Activated CD8-positive, alpha-beta memory T cell treated with anti-CD3 and anti-CD28 coated beads for 48 hours (primary cell): ENCODE data around the gene ULK4.

Experiments used
- DNase-seq, 3 experiments: peaks; one replicate each; pipeline ENCODE4 v3.0.0-alpha.2; 2020; ENCODE audit warnings: low read depth in 2 of 3, low spot score in 2 of 3

The ULK4 gene

DNA sequence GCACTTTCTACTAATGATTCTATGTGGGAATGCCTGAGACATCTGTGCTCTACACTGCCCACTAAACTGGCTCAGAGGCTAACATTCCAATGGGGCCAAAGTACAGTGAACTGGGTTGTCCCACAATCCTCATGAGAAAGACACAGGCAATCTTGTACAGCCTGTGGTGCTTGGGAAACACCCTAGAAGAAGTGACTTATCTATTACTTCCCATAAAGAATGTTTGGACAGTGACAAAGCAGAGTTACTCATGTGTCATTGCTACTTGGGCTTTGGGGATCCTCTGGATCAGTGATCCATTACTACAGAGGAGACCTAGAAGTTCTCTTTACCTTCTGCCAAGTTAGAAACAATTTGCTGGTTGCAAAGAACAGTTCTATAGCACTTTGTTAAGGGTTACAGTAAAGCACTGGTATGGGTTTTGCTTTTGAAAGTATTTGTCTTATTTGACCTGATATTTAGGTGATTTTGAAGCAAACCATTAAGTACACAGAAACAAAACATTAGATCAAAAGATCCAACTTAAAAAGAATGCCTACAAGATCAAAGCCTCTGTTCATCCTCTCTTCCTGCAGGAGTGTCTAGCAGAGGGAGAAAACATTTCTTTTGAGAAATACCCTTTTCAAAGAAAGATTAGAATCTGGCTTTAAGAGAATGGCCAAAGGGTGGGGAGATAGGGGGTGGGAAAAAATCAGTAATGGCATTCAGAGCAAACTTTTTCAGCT is 686.8 kb downstream of the ULK4 start:
- DNase-seq: no peak

DNA sequence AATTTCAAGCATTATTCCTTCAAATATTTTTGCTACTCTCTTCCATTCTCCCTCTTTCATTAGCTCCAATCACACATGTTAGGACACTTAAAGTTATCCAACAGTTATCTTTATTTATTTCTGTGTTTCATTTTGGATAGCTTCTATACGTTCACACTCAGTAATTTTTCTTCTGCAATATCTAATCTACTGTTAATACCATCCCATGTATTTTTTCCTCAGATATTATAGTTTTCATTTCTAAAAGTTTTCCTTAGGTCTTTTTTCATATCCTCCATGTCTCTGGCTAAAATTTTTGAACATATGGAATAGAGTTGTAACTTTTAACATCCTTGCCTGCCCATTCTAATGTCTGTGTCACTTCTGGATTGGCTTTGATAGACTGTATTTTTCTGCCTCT is 689.2 kb downstream of the ULK4 start:
- DNase-seq: no peak

DNA sequence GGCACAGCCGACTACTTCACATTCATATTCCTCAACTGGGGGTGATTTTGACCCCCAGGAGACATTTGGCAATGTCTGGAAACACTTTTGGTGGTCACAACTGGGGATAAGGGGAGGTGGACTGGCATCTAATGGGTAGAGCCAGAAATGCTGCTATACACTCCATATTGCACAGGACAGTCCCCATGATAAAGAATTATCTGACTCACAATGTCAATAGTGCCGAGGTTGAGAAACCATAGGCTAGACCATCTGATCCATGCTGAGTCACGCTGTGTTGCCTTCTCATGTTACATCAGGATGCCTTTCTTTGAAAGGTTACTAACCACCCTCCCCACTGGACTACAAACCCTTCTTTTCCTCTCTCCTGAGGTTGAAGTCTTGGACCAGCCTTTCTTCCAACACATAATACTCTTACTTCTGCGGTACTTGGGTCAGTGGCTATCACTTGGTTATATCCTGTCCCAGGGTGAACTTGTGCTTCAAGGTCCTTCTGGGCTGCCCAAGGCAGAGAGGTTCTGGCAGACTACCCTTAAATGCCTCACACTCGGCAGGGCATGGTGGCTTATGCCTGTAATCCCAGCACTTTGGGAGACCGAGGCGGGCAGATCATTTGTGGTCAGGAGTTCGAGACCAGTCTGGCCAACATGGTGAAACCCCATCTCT is 693.8 kb downstream of the ULK4 start:
- DNase-seq: no peak

DNA sequence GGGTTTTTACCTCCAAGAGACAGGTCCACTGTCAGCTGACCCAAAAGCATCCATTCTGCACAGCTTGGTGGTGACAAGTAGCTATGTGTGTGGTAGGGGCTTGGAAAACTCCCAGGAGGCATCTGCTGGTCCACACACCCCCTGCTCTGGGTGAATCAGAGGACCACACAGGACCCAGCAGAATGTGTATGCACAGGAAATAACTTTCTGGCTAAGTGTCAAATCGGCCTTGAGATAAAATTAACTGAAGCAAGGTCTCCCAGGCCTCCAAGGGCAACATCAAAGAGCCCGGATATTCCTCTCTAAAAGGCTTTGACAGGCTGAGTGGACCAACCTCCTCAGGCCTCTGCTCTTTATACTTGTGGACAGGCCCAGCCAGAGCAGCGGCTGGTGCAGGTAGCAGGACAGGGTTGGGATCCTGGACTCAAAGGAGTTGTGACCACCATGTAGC is 696.1 kb downstream of the ULK4 start:
- DNase-seq: no peak

DNA sequence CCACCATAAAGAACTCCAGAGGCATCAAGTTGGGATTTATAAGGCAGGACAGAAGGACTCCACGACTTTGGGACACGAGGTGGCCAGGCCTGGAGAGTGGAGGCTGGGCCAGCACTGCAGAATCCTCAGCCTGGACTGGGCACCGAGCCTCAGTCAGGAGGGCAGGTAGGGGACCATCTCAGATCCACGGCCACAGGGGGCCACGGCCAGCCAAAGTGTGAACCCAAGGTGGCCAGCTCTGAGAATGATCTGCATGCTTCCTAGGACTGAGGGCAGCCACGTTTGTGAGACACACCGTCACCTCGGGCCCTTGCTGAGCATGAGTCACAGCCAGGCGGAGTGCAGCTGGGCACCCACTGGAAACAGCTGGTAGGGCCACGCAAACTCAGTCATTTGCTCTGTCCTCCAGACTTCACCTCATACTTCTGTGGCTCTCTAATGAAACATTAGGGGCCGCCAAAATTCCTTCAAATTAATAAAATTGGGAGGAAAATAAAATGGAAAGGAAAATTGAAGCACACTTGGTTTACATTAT is 696.8 kb downstream of the ULK4 start:
- DNase-seq: no peak

DNA sequence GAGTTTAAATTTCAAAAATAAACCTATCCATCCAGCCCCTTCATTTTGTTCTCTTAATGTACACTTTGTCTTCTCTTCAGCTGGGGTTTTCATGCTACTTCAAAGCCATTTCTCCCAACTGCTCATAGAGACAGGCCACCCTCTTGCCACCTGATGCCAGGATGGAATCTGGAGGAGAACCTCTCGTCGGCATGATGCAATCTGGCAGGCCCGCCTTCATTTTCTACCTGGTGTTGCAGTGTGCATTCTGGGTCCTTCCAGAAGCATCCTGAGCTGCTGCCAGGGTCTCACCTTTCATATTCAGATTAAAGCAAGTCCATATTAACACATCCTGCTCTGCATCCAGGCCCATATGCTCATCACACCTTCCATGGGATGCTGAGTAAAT is 701.8 kb downstream of the ULK4 start:
- DNase-seq: no peak

DNA sequence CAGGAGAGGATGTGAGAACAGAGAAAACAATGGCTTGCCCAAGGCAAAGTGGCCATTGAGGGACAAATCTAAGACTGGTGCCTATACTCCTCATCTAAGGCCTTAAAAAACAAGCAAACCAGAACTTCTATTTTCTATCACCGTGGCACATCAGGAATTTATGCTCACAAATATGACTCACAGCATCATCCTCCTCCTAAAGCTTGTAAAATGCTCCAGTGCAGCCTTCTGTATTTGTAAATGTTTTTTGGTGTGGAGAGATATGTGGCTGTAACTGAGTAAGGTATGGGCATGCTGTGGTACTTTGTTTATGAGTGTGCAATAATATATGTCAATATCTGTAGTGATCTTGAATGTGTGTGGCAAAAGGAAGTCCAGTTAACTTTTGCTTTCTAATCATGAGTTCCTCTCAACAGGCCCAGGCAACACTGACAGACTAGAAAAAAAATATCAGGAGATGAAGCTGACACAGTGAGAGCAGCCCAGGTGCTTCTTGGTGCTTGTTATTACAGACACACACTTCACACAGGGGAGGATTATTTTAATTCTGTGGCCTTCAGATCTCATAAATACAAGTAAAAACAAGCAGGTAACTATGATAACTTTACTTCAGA is 702.3 kb downstream of the ULK4 start:
- DNase-seq: no peak

DNA sequence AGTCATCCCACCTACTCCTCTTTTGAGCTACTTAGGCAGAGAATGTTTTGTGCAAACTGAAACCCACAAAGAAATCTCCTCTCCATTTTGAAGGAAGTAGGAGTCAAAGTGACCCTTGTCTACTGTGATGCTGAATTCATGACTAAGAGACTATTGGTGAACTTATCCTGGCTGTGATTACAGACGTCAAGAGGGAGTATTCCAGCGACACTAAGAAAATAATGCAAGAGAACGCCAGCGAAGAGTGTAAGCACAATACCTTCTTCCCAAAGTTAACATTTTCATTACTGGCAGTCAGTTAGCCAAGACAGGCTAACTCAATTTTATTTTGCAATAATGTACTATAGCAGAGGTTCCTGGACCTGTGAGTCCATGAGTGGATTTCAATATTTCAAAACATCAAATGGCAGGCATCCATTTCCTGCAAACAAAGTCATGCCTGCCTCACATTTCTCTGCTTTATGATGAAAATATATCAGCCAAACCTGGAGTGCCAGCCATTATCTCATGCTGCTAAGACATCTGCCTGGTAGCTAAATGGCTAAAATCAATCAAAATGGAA is 703.6 kb downstream of the ULK4 start:
- DNase-seq: no peak

DNA sequence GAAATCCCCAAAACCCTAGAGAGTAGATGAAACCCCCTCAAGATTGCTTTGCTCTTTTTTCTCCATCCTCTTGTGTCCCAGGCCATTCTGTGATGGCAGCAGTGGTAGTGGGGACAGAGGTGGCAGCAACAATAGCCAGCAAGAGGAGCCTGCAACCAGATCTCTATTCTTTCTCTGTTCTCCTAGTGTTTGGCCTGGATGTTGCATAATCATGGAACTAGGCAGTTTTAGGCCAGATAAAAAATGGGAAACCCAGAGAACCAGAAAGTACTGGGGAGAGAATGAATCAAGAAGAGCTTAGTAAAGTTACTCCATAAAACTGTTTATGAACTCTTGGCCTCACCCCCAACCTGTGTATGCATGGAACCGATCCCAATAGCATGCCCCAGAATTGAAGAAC is 710.3 kb downstream of the ULK4 start:
- DNase-seq: no peak

DNA sequence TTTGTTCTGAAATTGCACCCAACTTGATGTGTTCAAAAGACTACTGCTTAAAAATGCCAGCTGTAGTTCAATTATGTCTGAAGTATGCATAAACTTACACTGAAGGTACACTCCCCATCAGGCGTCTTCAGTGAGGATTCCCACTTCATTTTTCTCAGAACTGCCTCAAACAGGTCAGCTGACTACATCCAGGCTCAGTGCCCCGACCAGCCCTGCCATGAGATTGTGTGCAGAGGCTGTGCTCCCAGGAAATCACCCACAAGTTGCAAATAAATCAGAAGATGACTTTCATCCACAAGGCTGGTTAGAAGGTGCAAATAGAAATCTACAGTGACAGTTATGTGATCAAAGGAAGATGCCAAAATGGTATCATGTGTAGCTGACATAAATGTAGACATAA is 711.1 kb downstream of the ULK4 start:
- DNase-seq: no peak

DNA sequence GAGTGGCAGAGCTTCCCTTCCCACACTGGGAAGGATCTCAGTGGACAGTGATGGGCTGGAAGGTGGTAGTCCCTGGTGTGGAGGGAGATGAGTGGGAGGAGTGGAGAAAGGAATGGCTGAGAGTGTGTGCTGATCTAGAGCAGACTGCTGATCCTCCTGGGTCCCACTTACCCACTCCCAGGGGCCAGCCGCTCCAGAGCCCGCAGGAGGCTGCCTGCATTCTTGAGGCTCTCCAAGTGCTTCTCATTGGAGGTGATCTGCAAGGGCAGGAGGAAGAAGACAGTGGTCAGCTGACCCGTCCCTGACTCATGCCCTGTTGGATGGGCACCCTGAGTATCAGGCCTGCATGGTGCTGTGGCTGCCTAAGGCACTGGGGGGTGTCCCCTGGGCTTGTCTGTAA is 712.6 kb downstream of the ULK4 start:
- DNase-seq: no peak

DNA sequence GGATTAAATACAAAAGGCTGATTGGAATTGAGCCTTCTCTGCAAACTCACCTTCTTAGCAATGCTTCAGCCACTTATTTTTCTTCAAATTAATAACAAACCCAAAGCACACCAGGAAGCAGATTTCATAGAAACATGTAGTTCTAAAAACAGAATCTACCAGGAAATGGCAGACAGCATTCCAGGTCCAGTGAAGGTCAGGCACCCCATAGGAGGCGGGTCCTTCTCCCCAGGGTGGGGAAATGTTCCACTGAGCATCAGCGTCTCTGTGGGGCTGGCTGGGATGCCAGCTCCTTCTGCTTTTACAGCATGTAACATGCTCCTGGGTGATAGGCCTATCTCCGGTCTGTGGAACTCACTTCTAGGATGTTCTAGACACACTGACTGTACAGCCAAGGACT is 713.4 kb downstream of the ULK4 start:
- no peak for DNase-seq

DNA sequence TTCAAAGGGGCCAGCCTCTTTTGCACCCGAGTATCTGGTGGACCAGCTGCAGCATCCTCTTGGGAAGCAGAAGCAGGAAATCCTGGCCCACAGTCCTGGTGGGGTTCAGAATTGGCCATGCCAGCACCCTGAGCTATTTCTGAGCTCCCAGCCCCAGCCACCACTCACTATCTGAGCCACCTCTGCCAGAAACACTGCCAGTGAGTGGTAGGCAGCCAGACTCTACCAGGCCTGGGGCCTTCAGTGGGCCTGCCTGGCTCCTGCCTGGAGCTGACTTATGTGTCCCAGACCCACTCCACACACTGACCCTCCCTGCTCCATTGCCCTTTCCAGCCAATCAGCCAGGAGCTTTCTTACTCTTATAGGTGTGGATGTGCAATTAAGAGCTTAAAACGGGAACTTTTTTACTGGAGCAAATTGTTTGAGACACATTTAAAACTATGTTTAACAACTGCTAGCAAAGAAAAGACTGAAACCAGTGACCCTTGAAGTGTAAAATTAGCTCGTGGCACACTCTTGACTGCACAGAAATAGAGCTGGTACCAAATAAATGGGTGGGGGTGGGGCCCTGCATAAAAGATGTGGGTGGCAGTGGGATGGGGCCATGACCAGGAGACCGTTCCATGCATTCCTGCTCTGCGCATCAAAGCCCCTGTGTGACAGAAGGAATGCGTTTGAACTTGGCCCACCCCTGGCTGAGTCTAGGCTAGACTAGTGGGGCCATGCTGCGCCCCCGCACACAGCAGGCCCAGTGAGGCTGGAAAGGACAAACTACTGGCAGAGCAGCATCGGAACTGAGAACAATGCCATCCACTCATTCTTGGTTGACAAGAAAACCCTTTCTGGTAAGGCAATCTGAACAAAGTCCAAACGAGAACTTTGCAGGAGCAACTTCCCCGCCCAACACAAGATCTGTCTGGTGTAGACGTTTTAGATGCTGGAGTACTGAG is 714.6 kb downstream of the ULK4 start:
- no peak for DNase-seq

DNA sequence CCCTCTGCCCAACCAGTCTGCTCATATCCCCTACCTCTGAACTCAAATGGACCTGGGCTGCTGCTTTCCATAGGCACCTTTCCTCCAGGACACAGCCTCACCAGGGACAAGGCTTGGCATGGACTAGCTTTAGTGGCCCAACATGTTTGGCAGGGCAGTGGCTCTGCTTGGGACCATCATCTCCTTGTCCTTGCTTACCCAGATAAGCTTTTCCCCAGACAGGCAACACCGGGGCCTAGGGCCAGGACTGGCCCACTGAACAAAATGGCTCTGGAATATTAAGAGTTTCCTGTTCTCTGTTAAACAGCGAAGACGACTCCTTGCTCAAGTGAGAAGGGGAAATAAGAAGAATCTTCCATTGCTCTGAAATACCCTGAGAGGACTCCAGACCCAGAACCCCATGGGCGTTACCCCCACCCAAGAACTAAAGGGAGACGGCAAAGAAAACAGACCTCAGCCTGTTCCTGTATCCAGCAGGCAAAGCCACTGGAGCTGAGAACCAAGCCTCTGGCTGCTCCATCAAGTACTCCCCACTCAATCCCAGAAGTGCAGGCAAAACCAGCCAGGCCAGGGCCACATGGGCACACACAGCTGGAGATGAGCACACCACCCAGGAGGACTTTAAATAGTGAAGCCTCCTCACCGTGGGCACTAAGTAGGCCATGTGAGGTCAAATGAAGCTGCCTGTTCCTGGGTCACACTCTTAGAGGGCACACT is 717.1 kb downstream of the ULK4 start:
- DNase-seq: no peak

DNA sequence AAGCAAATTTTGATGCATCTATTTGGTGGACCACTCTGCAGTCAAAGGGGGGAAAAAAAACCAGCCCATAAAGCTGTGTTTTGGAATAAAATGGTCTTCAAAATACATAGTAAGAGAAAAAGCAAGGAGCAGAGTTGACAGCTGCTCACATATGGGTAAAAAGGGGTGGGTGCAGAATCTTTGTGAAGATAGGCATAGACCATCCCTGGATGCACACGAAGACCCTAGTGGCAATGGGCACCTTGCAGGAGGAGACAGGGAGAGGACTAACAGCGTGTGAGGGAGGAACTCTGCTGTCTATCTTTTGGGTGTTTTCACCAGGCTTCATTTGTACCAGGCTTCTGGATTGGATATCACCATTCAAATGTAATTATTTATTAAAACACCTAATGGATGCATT is 718.7 kb downstream of the ULK4 start:
- DNase-seq: no peak

DNA sequence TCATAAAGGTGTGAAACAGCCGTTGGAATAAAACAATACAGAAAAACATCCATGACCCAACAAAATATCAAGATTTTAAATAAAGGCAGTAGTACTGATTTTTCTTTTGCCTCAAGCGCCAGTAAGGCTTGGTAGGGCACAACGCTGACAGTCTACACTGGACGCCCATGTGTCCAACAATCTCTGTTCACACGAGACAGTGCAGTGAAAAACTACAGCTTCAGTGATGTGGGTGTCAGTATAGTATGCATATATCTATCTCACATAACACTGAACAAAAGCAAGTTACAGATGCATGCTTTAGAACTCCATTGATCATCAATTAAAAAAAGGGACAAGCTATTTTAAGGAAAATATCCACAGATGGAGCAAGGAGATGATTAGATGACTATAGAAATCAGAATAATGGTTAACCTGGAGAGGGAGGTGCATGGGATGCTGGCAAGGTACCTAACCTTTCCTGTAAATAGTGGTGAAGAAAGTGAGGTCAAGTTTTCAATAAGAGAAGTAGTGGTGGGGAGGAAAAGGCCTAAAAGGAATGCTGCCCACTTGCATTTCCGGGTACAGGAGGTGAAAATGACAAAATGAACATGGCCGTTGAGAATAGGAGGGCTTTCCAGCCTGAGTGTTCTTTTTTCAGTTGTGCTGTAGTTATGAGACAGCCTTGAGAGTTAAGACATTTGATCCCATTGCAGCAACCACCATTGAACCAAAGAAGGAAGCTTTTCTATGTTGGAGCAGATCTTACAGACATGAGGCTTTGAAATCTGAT is 719.9 kb downstream of the ULK4 start:
- no peak for DNase-seq

DNA sequence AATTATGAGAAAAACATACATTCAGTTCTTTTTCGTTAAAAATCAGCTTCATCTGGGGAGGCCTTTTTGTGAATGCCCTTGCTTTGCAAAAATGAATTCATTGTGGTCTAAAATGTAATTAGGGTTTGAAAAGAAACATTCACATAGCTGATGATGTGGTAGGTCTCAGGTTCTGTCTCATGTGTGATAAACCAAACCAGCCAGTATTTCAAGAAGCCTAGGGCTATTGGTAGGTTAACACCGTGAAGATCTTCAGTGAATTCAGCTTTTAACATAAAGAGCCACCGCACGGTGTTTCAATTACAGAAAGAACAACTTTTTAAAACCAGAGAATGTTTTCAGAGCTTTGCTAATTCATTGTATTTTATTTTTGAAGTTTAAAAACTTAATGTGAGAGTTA is 720.7 kb downstream of the ULK4 start:
- DNase-seq: no peak

DNA sequence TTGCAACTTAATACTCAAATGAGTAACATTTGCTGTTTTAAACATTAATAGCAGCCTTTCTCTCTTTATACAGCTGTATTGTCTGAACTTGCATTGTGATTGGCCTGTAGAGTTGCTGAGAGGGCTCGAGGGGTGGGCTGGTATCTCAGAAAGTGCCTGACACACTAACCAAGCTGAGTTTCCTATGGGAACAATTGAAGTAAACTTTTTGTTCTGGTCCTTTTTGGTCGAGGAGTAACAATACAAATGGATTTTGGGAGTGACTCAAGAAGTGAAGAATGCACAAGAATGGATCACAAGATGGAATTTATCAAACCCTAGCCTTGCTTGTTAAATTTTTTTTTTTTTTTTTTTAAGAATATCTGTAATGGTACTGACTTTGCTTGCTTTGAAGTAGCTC is 722.3 kb downstream of the ULK4 start:
- DNase-seq: no peak

DNA sequence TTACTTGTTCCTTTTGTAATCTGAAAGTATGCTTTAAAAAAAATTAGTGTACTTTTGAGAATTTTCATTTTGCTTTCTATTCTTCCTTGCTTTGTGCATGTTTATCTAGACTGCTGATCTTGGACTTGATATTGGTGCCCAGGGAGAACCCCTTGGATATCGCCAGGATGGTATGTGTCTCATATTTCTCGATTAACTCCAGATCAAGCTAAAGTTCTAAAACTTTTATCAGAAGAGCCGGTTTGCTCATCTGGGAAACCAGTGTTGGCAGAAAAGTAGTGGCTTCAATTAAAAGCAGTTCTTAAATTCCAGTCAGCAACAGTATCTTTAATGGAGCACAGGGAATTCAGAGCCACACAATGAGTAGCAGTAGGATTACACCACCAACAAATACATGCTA is 724.0 kb downstream of the ULK4 start:
- no peak for DNase-seq

DNA sequence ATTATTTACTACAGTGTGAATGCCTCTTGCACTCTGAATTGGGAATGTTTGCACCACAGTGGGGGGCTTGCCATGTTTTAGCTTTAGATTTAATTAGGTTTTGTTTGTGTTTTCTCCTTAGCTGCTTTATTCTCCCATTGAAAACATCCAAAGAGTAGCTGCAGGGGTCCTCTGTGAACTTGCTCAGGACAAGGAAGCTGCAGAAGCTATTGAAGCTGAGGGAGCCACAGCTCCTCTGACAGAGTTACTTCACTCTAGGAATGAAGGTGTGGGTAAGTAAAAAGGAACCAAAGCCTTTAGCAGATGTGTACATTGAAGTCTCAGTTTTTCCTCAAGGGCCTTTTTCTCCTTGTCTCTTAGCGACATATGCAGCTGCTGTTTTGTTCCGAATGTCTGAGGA is 725.7 kb downstream of the ULK4 start:
- no peak for DNase-seq
